Hepatocyte (in vitro differentiated cells): ENCODE results near the gene TMEM114. TPM values are rescaled to one million over a fixed set of nuclear protein-coding genes. Genes with fewer than 3 reads are reported as not detected.
A peak's percentile ranks its signal among the peaks of the same experiment; 100 is the strongest.
"Not testable (repeated sequence)": the region's sequence is repeated elsewhere in the genome, so short reads cannot be mapped to it uniquely, and the experiment has no call there.

Source experiments
- DNase-seq: peaks from one replicate; pipeline ENCODE4 v3.0.0-alpha.2; 2016; ENCODE audit warnings: low spot score
- H2AFZ ChIP-seq: fragments of 200-600 bp; sonication (generic); 2 replicates; pipeline ENCODE4 v1.6.0; 2016; ENCODE audit warnings: antibody characterized with exemption, mild to moderate bottlenecking
- H3K27ac ChIP-seq: fragments of 200-600 bp; sonication (generic); 2 replicates; pipeline ENCODE4 v1.5.1; 2016; ENCODE audit warnings: mild to moderate bottlenecking
- H3K27me3 ChIP-seq: fragments of 200-600 bp; sonication (generic); 2 replicates; pipeline ENCODE4 v1.6.1; 2016
- H3K36me3 ChIP-seq: fragments of 200-600 bp; sonication (generic); replicated peaks from 2 replicates; pipeline ENCODE4 v1.5.1; 2016; ENCODE audit warnings: low read depth; ENCODE audit not compliant: insufficient read depth
- H3K4me1 ChIP-seq: fragments of 200-600 bp; sonication (generic); 2 replicates; pipeline ENCODE4 v1.5.1; 2016; ENCODE audit warnings: mild to moderate bottlenecking, moderate library complexity; ENCODE audit not compliant: insufficient read depth
- H3K4me2 ChIP-seq: fragments of 200-600 bp; sonication (generic); 2 replicates; pipeline ENCODE4 v1.6.0; 2016
- H3K4me3 ChIP-seq: fragments of 200-600 bp; sonication (generic); 2 replicates; pipeline ENCODE4 v1.5.1; 2016; ENCODE audit warnings: mild to moderate bottlenecking
- H3K79me2 ChIP-seq: fragments of 200-600 bp; sonication (generic); 2 replicates; pipeline ENCODE4 v1.6.0; 2017; ENCODE audit warnings: mild to moderate bottlenecking
- H3K9me2 ChIP-seq: fragments of 200-600 bp; sonication (generic); replicated peaks from 2 replicates; pipeline ENCODE4 v1.6.0; 2017; ENCODE audit warnings: mild to moderate bottlenecking; ENCODE audit not compliant: insufficient read depth
- H3K9me3 ChIP-seq: fragments of 200-600 bp; sonication (generic); 2 replicates; pipeline ENCODE4 v1.5.1; 2016; ENCODE audit warnings: low read depth, mild to moderate bottlenecking
- H4K20me1 ChIP-seq: fragments of 200-600 bp; sonication (generic); 2 replicates; pipeline ENCODE4 v1.6.0; 2016; ENCODE audit warnings: mild to moderate bottlenecking; ENCODE audit not compliant: insufficient read depth, poor library complexity, severe bottlenecking
- EZH2 ChIP-seq: fragments of 200-600 bp; sonication (generic); IDR thresholded peaks from 2 replicates; pipeline ENCODE4 v1.6.1; 2016; ENCODE audit warnings: antibody characterized with exemption, mild to moderate bottlenecking, borderline replicate concordance
- EZH2phosphoT487 ChIP-seq: fragments of 200-600 bp; sonication (generic); IDR thresholded peaks from one replicate; pipeline ENCODE4 v1.6.1; 2018; ENCODE audit warnings: antibody characterized with exemption, mild to moderate bottlenecking, low read depth, moderate library complexity; ENCODE audit not compliant: unreplicated experiment, severe bottlenecking
- WGBS: methylation state at CpG from one replicate; pipeline ENCODE4 v1.1.6; 2016; ENCODE audit warnings: low lambda C conversion rate; ENCODE audit errors: missing lambda C conversion rate; 5-methylcytosine and 5-hydroxymethylcytosine counted together
- polyA plus RNA-seq: library from polyadenylated mRNA; unstranded; fragments of >200 nt; fragmentation: Nextera tagmentation; extraction: Ambion mirVana; gene quantifications from 2 replicates; pipeline ENCODE4 v1.2.1, GENCODE V29; 2016
- total RNA-seq: library from RNA; depleted of rRNA; stranded (reverse); fragments of >200 nt; gene quantifications from 2 replicates; pipeline ENCODE4 v1.2.3, GENCODE V29; 2014
- TF ChIP-seq, protein P1 (sequence below): fragments of 200-600 bp; sonication (generic); IDR thresholded peaks from 2 replicates; pipeline ENCODE4 v1.5.1; 2016; ENCODE audit warnings: antibody characterized with exemption, mild to moderate bottlenecking; ENCODE audit not compliant: poor library complexity

TMEM114 gene
- total and polyA plus RNA-seq, 2 experiments from 2014 or later: not detected

DNA sequence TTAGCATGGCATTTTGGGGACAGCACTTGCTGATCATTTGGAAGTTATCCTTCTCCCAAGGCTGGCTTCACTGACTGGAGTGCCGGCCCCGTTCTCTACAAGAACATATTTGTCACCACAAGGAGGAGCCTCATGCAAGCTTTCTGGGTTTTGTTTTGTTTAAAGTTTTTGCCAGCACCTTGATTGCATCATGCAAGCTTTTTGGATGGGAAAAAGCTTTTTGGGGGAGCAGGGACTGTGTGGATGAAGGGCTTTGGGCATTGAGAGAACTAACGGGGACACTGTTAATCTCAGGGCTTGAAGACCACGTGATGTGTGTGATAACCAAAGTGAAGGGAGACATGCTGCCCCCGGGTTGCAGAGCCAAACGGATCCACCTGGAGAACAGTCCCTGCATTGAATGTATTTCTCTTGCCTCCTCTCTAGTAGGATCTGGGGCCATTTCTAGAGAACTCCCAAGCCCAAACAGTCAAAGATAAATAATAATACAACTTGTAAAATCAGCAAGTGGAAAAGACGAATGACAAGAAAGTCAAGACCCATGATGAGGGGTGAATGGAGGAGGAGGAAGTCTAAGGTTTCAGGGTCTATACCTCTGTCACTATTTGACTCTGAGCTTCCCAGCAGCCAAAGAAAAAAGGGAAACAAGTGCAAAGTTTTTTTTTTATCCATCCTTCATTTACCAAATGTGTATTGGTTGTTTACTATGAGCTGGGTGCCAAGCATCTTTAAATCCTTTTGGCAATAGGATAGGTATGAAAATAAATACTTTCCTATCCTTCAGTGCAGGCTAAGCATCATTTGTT, 17.2 kb downstream of the TMEM114 start:
- Histone ChIP-seq H3K9me3 (no peaks in the 10 kb centered on the region), H2AFZ (no peak overlapping the region), H3K9me2 (no peaks in the 10 kb centered on the region), H3K4me2 (no peak overlapping the region), H3K36me3 (no peaks in the 10 kb centered on the region), H4K20me1 (no peaks in the 10 kb centered on the region), H3K4me1 (no peaks in the 10 kb centered on the region), H3K27ac (no peak overlapping the region), H3K4me3 (no peak overlapping the region), H3K79me2 (no peaks in the 10 kb centered on the region), H3K27me3 (peaks cover 9% of the 10 kb centered on the region)
- TF ChIP-seq, protein P1, sequence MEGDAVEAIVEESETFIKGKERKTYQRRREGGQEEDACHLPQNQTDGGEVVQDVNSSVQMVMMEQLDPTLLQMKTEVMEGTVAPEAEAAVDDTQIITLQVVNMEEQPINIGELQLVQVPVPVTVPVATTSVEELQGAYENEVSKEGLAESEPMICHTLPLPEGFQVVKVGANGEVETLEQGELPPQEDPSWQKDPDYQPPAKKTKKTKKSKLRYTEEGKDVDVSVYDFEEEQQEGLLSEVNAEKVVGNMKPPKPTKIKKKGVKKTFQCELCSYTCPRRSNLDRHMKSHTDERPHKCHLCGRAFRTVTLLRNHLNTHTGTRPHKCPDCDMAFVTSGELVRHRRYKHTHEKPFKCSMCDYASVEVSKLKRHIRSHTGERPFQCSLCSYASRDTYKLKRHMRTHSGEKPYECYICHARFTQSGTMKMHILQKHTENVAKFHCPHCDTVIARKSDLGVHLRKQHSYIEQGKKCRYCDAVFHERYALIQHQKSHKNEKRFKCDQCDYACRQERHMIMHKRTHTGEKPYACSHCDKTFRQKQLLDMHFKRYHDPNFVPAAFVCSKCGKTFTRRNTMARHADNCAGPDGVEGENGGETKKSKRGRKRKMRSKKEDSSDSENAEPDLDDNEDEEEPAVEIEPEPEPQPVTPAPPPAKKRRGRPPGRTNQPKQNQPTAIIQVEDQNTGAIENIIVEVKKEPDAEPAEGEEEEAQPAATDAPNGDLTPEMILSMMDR: peak; percentile 60
- TF ChIP-seq EZH2 (no peak), EZH2phosphoT487 (no peak)
- DNase-seq: peak; percentile 42
- WGBS: 31% methylated on average over 7 of the region's 7 CpGs

DNA sequence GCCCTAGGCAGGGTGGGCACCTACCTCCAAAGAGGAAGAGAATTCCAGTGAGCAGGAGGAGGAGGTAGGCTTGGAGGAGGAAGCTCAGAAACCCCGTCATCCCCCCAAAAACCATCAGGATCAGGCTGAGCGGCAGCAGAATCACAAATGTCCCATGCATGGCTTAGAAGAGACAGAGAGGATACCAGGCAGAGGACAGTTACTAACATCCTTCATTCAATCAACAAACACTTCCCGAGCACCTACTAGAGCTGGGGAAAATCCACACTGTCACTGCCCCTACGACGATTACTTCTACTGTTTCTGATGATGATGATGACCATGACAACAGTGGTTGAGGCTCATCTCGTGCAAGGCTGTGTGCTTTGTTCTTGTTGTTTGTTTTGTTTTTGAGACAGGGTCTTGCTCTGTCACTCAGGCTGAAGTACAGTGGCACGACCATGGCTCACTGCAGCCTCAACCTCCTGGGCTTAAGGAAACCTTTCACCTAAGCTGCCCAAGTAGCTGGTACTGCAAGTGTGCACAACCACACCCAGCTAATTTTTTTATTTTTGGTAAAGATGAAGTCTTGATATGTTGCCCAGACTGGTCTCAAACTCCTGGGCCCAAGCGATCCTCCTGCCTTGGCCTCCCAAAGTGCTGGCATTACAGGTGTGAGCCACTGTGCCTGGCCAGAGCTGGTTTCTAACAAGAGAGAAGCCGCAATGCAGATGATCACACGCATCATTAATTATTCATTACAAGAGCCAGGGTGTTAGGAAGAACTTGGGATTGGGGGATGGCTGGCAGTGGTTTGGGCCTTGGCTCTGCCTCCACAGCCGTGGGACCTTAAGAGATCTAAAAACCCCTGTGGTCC, 18.0 kb downstream of the TMEM114 start:
- Histone ChIP-seq H3K36me3 (no peaks in the 10 kb centered on the region), H3K4me1 (no peaks in the 10 kb centered on the region), H3K9me3 (no peaks in the 10 kb centered on the region), H2AFZ (no peak overlapping the region), H3K4me2 (no peak overlapping the region), H3K27ac (no peak overlapping the region), H3K9me2 (no peaks in the 10 kb centered on the region), H3K79me2 (no peaks in the 10 kb centered on the region), H3K4me3 (no peak overlapping the region), H3K27me3 (peaks cover 9% of the 10 kb centered on the region), H4K20me1 (no peaks in the 10 kb centered on the region)
- 90% methylated on average over 11 of the region's 11 CpGs for WGBS
- DNase-seq: no peak
- TF ChIP-seq, protein P1: no peak
- TF ChIP-seq EZH2phosphoT487 (no peak), EZH2 (no peak)

DNA sequence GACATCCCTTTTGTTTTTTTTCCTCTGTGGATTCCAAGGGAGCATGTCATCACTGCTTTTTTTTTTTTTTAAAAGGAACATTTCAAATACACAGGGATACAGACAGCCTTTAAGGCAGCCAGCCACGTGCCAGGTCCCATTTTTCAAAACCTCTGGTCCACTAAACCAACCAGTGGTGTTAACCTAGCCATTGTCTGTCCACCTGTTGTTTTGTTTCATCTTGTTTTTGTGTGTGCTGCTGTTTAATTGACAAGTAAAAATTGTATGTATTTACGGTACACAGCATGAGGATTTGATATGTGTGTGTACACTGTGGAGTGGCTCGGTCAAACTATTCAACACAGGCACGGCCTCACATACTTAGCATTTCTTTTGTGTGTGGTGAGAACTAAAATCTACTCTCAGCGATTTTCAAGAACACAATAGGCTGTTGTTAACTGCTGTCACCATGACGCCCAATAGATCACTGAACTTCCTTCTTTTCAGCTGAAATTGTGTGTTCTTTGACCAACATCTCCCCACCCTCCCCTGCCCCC, 19.2 kb downstream of the TMEM114 start:
- Histone ChIP-seq H3K4me3 (no peak overlapping the region), H3K4me1 (no peaks in the 10 kb centered on the region), H3K9me2 (no peaks in the 10 kb centered on the region), H3K9me3 (no peaks in the 10 kb centered on the region), H3K27me3 (peaks cover 9% of the 10 kb centered on the region), H2AFZ (peak overlapping the region; percentile 40), H3K27ac (peak overlapping the region; percentile 31), H3K79me2 (no peaks in the 10 kb centered on the region), H3K4me2 (no peak overlapping the region), H4K20me1 (no peaks in the 10 kb centered on the region), H3K36me3 (no peaks in the 10 kb centered on the region)
- TF ChIP-seq EZH2 (no peak), EZH2phosphoT487 (no peak)
- TF ChIP-seq, protein P1: no peak
- no peak for DNase-seq
- 33% methylated on average over 6 of the region's 6 CpGs for WGBS

DNA sequence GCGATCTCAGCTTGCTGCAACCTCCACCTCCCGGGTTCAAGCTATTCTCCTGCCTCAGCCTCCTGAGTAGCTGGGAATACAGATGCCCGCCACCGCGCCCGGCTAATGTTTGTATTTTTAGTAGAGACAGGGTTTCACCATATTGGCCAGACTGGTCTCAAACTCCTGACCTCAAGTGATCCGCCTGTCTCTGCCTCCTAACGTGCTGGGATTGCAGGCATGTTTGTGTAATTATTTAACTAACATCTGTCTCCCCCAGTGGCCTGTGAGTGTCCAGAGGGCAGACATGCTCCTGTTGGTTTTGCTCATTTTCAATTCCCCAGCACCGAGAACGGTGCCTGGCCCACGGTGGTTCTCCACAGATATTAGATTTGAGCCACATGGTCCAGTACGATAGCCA, 19.9 kb downstream of the TMEM114 start:
- H3K4me1 ChIP-seq, H4K20me1 ChIP-seq, H3K4me2 ChIP-seq, H3K9me2 ChIP-seq, H2AFZ ChIP-seq, H3K9me3 ChIP-seq, H3K4me3 ChIP-seq, H3K36me3 ChIP-seq, H3K27ac ChIP-seq, DNase-seq, H3K27me3 ChIP-seq, H3K79me2 ChIP-seq: not testable (repeated sequence)
- 75% methylated on average over 12 of the region's 12 CpGs for WGBS
